ENCODE data around the gene ADAMTS2. TPM values are rescaled to one million over a fixed set of nuclear protein-coding genes. Genes with fewer than 3 reads are reported as not detected.
A peak's percentile ranks its signal among the peaks of the same experiment; 100 is the strongest.

ADAMTS2 gene
- total and polyA plus RNA-seq, 2 of the 4 experiments (the other 2 are of a cell fraction), result 19.0 to 58.8 TPM

- no peak overlapping the region for H3K4me2 ChIP-seq (ENCODE audit: low read depth, low read length)
- dilution Hi-C loops (cut with HindIII; ENCODE audit: low sequenced_read_pairs, unreplicated experiment) (no loop called here), intact Hi-C loops (cut with micrococcal nuclease) (no loop called here), in situ Hi-C loops (cut with MboI; ENCODE audit: low sequenced_read_pairs) (no loop called here)
- no peak overlapping the region for H2BK5ac ChIP-seq (ENCODE audit: low read depth, low read length, poor library complexity, severe bottlenecking)
- no peak overlapping the region for H3K18ac ChIP-seq (ENCODE audit: low read depth, low read length)
- H2BK15ac ChIP-seq (ENCODE audit: low read depth, low read length), result no peak overlapping the region
- no peak overlapping the region for H3K56ac ChIP-seq (ENCODE audit: extremely low read depth, insufficient read depth, low read length)
- ChIA-PET CTCF (no interaction called here), POLR2A (ENCODE audit: unreplicated experiment) (no interaction called here)
- H2BK20ac ChIP-seq (ENCODE audit: low read depth, low read length), result no peak overlapping the region
- no peak overlapping the region for H2AK9ac ChIP-seq (replicated peaks; ENCODE audit: low read depth, low read length, poor library complexity)
- H3K9me1 ChIP-seq (ENCODE audit: insufficient read depth, low read length), result peaks cover 9% of the 10 kb centered on the region; the same call in 1 of the 2 replicates
- H3K4ac ChIP-seq (ENCODE audit: low read depth, low read length), result no peak overlapping the region
- no peak overlapping the region for H3K27ac ChIP-seq (ENCODE audit: insufficient read depth, low read length)
- no peak for DNase-seq
- H3K23ac ChIP-seq (ENCODE audit: low read depth, low read length), result no peak overlapping the region
- no peak overlapping the region for H4K8ac ChIP-seq (ENCODE audit: low read depth in 2 of 2, low read length in 2 of 2)
- H3K27me3 ChIP-seq (ENCODE audit: control insufficient read depth, insufficient read depth, low read length), result no peaks in the 10 kb centered on the region
- no peak overlapping the region for H3K9ac ChIP-seq (ENCODE audit: low read depth, low read length)
- BruUV-seq (replicated peaks), result no TSS peak
- no peak overlapping the region for H2AK5ac ChIP-seq (ENCODE audit: low read depth, low read length)
- no peak overlapping the region for H3K14ac ChIP-seq (replicated peaks; ENCODE audit: low read depth, low read length)
- H3K79me1 ChIP-seq (ENCODE audit: low read depth in 1 of 2, low read length in 2 of 2), result peaks cover 2 to 18% of the 10 kb centered on the region in 2 experiments; a peak in 2 of 4 replicates
- no peak for ATAC-seq (ENCODE audit: low read depth)
- no peaks in the 10 kb centered on the region for H4K20me1 ChIP-seq (ENCODE audit: insufficient read depth, low read length)
- no peak overlapping the region for H4K91ac ChIP-seq (ENCODE audit: insufficient read depth, low read depth, low read length)
- no peak for TF ChIP-seq MXI1 (IDR thresholded peaks at IDR 0.05; ENCODE audit: borderline replicate concordance, low read depth, low read length)
- no peak for TF ChIP-seq FOS (IDR thresholded peaks at IDR 0.05; ENCODE audit: low read depth, low read length)
- no peak for TF ChIP-seq CTCF (conservative IDR thresholded peaks at IDR 0.05; ENCODE audit: low read depth, low read length)
- TF ChIP-seq POLR2A (IDR thresholded peaks at IDR 0.05; ENCODE audit: low read depth, low read length), result no peak
- TF ChIP-seq MAZ (IDR thresholded peaks at IDR 0.05; ENCODE audit: borderline replicate concordance, low read depth, low read length), result no peak
- TF ChIP-seq RFX5 (IDR thresholded peaks at IDR 0.05; ENCODE audit: low read depth, low read length), result no peak
- peaks cover 1% of the 10 kb centered on the region; the same call in 1 of the 2 replicates for H3K36me3 ChIP-seq (ENCODE audit: control insufficient read depth, insufficient read depth, low read length)
- peaks cover 8% of the 10 kb centered on the region for H3K4me1 ChIP-seq (ENCODE audit: control insufficient read depth, insufficient read depth, low read length)
- peak overlapping the region; percentile 51 for H2AFZ ChIP-seq (replicated peaks; ENCODE audit: low read length, poor library complexity)
- no peak overlapping the region for H3K4me3 ChIP-seq (ENCODE audit: insufficient read depth, low read depth, low read length)
- H3K9me3 ChIP-seq (ENCODE audit: control insufficient read depth, insufficient read depth, low read length), result no peaks in the 10 kb centered on the region
- WGBS, 2 experiments (ENCODE audit: extremely low coverage in 2 of 2, insufficient read length in 1 of 2), result 78% methylated on average over 13 of the region's 26 CpGs; no CpG with 5 or more reads in 1 of the 2 experiments
- H4K5ac ChIP-seq (ENCODE audit: low read depth, low read length), result no peak overlapping the region
- no peak overlapping the region for H2BK120ac ChIP-seq (ENCODE audit: low read depth, low read length)
Measured at GRCh38 chr5:179190851-179191505, 154.3 kb downstream of the ADAMTS2 start.
